Tibial nerve (tissue), 3 donors: Measurements from ENCODE around the gene MRGPRD.

ENCODE experiments used
- EP300 ChIP-seq, 2 donors: sonication (generic); formaldehyde crosslinking; IDR thresholded peaks; one replicate each; pipeline ENCODE4 v1.6.1; 2017; ENCODE audit warnings: antibody characterized with exemption in 2 of 2, mild to moderate bottlenecking in 1 of 2
- POLR2A ChIP-seq, 2 donors: fragments of 450-650 bp; IDR thresholded peaks; one replicate each; pipeline ENCODE4 v1.6.1; 2017; ENCODE audit warnings: antibody characterized with exemption in 2 of 2, mild to moderate bottlenecking in 2 of 2, moderate library complexity in 2 of 2

- TF ChIP-seq POLR2A (IDR thresholded peaks at IDR 0.05) (no peak), EP300 (IDR thresholded peaks at IDR 0.05) (no peak)
These were observed 43.7 kb upstream of the MRGPRD start for GRCh38 chr11:69024509-69024908.
